ENCODE results near the gene OR10H5.
"Not testable (repeated sequence)": the region's sequence is repeated elsewhere in the genome, so short reads cannot be mapped to it uniquely, and the experiment has no call there.

Gene OR10H5

GRCh38 chr19:15815306-15815705, 27.8 kb downstream of the OR10H5 start, which contains the start of gene OR10H1:
TSS of gene OR10H1 (minus strand) at chr19:15815664. CDS start at chr19:15808037, 7,627 bp downstream.
- Mint-ChIP-seq H3K4me1 (no peaks in the 10 kb centered on the region), H3K9me3 (peaks cover 38% of the 10 kb centered on the region), H3K36me3 (ENCODE audit: low read depth) (no peaks in the 10 kb centered on the region), H3K27ac (no peak within 1 kb of the TSS), H3K27me3 (ENCODE audit: low read depth) (no peaks in the 10 kb centered on the region), H3K4me3 (no peak within 1 kb of the TSS)
- TF ChIP-seq CTCF (IDR thresholded peaks at IDR 0.05; ENCODE audit: unreplicated experiment in 3 of 3) = no peak

- Mint-ChIP-seq H3K27ac (no peak overlapping the region), H3K4me1 (no peaks in the 10 kb centered on the region), H3K9me3 (peaks cover 45% of the 10 kb centered on the region), H3K36me3 (ENCODE audit: low read depth) (no peaks in the 10 kb centered on the region), H3K27me3 (ENCODE audit: low read depth) (no peaks in the 10 kb centered on the region), H3K4me3 (no peak overlapping the region)
- no peak for TF ChIP-seq CTCF (IDR thresholded peaks at IDR 0.05; ENCODE audit: unreplicated experiment in 3 of 3)
Observed at GRCh38 chr19:15820646-15821045, 33.2 kb downstream of the OR10H5 start.

GRCh38 chr19:15825753-15826152, 38.3 kb downstream of the OR10H5 start:
- Mint-ChIP-seq H3K36me3 (ENCODE audit: low read depth) (no peaks in the 10 kb centered on the region), H3K27ac (no peak overlapping the region), H3K9me3 (peaks cover 47% of the 10 kb centered on the region), H3K4me3 (no peak overlapping the region), H3K4me1 (no peaks in the 10 kb centered on the region), H3K27me3 (ENCODE audit: low read depth) (no peaks in the 10 kb centered on the region)
- no peak for TF ChIP-seq CTCF (IDR thresholded peaks at IDR 0.05; ENCODE audit: unreplicated experiment in 3 of 3)

GRCh38 chr19:15828121-15828610, 40.7 kb downstream of the OR10H5 start:
- H3K27me3 Mint-ChIP-seq (ENCODE audit: low read depth) = no peaks in the 10 kb centered on the region
- no peaks in the 10 kb centered on the region for H3K4me1 Mint-ChIP-seq
- no peak for TF ChIP-seq CTCF (IDR thresholded peaks at IDR 0.05; ENCODE audit: unreplicated experiment in 3 of 3)
- H3K27ac Mint-ChIP-seq = no peak overlapping the region
- no peaks in the 10 kb centered on the region for H3K36me3 Mint-ChIP-seq (ENCODE audit: low read depth)
- no peak overlapping the region for H3K4me3 Mint-ChIP-seq
- peaks cover 46% of the 10 kb centered on the region for H3K9me3 Mint-ChIP-seq

GRCh38 chr19:15828611-15829305, 41.3 kb downstream of the OR10H5 start:
- not testable (repeated sequence) for H3K4me1 Mint-ChIP-seq; H3K27ac Mint-ChIP-seq; H3K27me3 Mint-ChIP-seq (ENCODE audit: low read depth); H3K4me3 Mint-ChIP-seq; H3K36me3 Mint-ChIP-seq (ENCODE audit: low read depth)
- H3K9me3 Mint-ChIP-seq = peaks cover 46% of the 10 kb centered on the region

- Mint-ChIP-seq H3K27ac (no peak overlapping the region), H3K27me3 (ENCODE audit: low read depth) (no peaks in the 10 kb centered on the region), H3K36me3 (ENCODE audit: low read depth) (no peaks in the 10 kb centered on the region), H3K4me3 (no peak overlapping the region), H3K4me1 (no peaks in the 10 kb centered on the region), H3K9me3 (peaks cover 42% of the 10 kb centered on the region)
- no peak for TF ChIP-seq CTCF (IDR thresholded peaks at IDR 0.05; ENCODE audit: unreplicated experiment in 3 of 3)
Observed at GRCh38 chr19:15829306-15829698, 41.8 kb downstream of the OR10H5 start.
